Vagina (tissue), 2 donors: ENCODE results near the gene SOWAHA. TPM values are rescaled to one million over a fixed set of nuclear protein-coding genes. Genes with fewer than 3 reads are reported as not detected.

Experiments
- DNase-seq, 2 donors: peaks; one replicate each; pipeline ENCODE4 v3.0.0-alpha.2; 2017; ENCODE audit errors: extremely low spot score in 2 of 2
- H3K27ac ChIP-seq: fragments of 200-600 bp; sonication (generic); one replicate; pipeline ENCODE4 v1.5.1; 2019
- H3K27me3 ChIP-seq: fragments of 200-600 bp; sonication (generic); one replicate; pipeline ENCODE4 v1.5.1; 2019
- H3K36me3 ChIP-seq, 2 donors: fragments of 200-600 bp; sonication (generic); one replicate each; pipeline ENCODE4 v1.5.1; 2017 to 2019
- H3K4me1 ChIP-seq: fragments of 200-600 bp; sonication (generic); one replicate; pipeline ENCODE4 v1.5.1; 2019
- H3K4me3 ChIP-seq, 2 donors: fragments of 200-600 bp; sonication (generic); 1 replicate in 1 of 2; 2 replicates in 1 of 2; pipeline ENCODE4 v1.5.1; 2016 to 2019
- H3K9me3 ChIP-seq: fragments of 200-600 bp; sonication (generic); one replicate; pipeline ENCODE4 v1.5.1; 2019
- CTCF ChIP-seq, 3 experiments: fragments of 450-650 bp in 2 of 3; fragments of 200-600 bp in 1 of 3; sonication (generic) in 1 of 3; IDR thresholded peaks; one replicate each; pipeline ENCODE4 v1.5.1; 2017 to 2019; ENCODE audit warnings: antibody characterized with exemption in 3 of 3, mild to moderate bottlenecking in 2 of 3, moderate library complexity in 2 of 3
- POLR2A ChIP-seq, 2 donors: fragments of 450-650 bp; IDR thresholded peaks; one replicate each; pipeline ENCODE4 v1.6.1; 2017; ENCODE audit warnings: antibody characterized with exemption in 2 of 2, mild to moderate bottlenecking in 2 of 2, moderate library complexity in 2 of 2
- POLR2AphosphoS5 ChIP-seq, 2 donors: sonication (generic); formaldehyde crosslinking; IDR thresholded peaks; one replicate each; pipeline ENCODE4 v1.9.0; 2017; ENCODE audit warnings: antibody characterized with exemption in 2 of 2, mild to moderate bottlenecking in 2 of 2, low read depth in 1 of 2; ENCODE audit not compliant: insufficient read depth in 1 of 2
- intact Hi-C: fragments of 100-400 bp; cut with DNase I; formaldehyde crosslinking; loops from one replicate; pipeline ENCODE4 v1.15.1; 2023
- total RNA-seq: library from RNA; depleted of rRNA; stranded (reverse); fragments of >200 nt; gene quantifications from one replicate; pipeline ENCODE4 v1.2.3, GENCODE V29; 2016

SOWAHA gene
- total RNA-seq, 1 donor from 2014 or later = not detected

- peaks cover 18% of the 10 kb centered on the region for H3K4me1 ChIP-seq
- intact Hi-C loops = no loop called here
Observed at GRCh38 chr5:132817011-132817410, 3.9 kb downstream of the SOWAHA start.

GRCh38 chr5:132819468-132819867, 6.4 kb downstream of the SOWAHA start:
- intact Hi-C loops = no loop called here
- Histone ChIP-seq H3K4me3 (peak overlapping the region in 1 of 2 donors; percentile 17), H3K27me3 (no peaks in the 10 kb centered on the region), H3K4me1 (peaks cover 16% of the 10 kb centered on the region), H3K9me3 (no peaks in the 10 kb centered on the region), H3K36me3 (no peaks in the 10 kb centered on the region), H3K27ac (no peak overlapping the region)
- no peak for DNase-seq
- TF ChIP-seq POLR2A (IDR thresholded peaks at IDR 0.05) (no peak), CTCF (IDR thresholded peaks at IDR 0.05) (no peak), POLR2AphosphoS5 (IDR thresholded peaks at IDR 0.05; ENCODE audit: insufficient read depth in 1 of 2, low read depth in 1 of 2) (no peak)

More at GRCh38 chr5:132817011-132817410, 3.9 kb downstream of the SOWAHA start:
- Histone ChIP-seq H3K9me3 (no peaks in the 10 kb centered on the region), H3K27me3 (peaks cover 4% of the 10 kb centered on the region), H3K36me3 (no peaks in the 10 kb centered on the region), H3K27ac (no peak overlapping the region), H3K4me3 (no peak overlapping the region)
- no peak for DNase-seq
- TF ChIP-seq POLR2A (IDR thresholded peaks at IDR 0.05) (no peak), CTCF (IDR thresholded peaks at IDR 0.05) (no peak), POLR2AphosphoS5 (IDR thresholded peaks at IDR 0.05; ENCODE audit: insufficient read depth in 1 of 2, low read depth in 1 of 2) (no peak)

GRCh38 chr5:132820162-132820754, 7.2 kb downstream of the SOWAHA start:
- Histone ChIP-seq H3K9me3 (no peaks in the 10 kb centered on the region), H3K27ac (no peak overlapping the region), H3K4me1 (peaks cover 16% of the 10 kb centered on the region), H3K4me3 (no peak overlapping the region), H3K36me3 (no peaks in the 10 kb centered on the region), H3K27me3 (no peaks in the 10 kb centered on the region)
- DNase-seq = no peak
- TF ChIP-seq POLR2AphosphoS5 (IDR thresholded peaks at IDR 0.05; ENCODE audit: insufficient read depth in 1 of 2, low read depth in 1 of 2) (no peak), CTCF (IDR thresholded peaks at IDR 0.05) (peak; percentile 88 to 93 (median 92)), POLR2A (IDR thresholded peaks at IDR 0.05) (no peak)
- intact Hi-C loops = no loop called here

- H3K9me3 ChIP-seq = no peaks in the 10 kb centered on the region
- H3K27me3 ChIP-seq = no peaks in the 10 kb centered on the region
- peaks cover 16% of the 10 kb centered on the region for H3K4me1 ChIP-seq
- no peak for TF ChIP-seq CTCF (IDR thresholded peaks at IDR 0.05)
- TF ChIP-seq POLR2AphosphoS5 (IDR thresholded peaks at IDR 0.05; ENCODE audit: insufficient read depth in 1 of 2, low read depth in 1 of 2) = no peak
- TF ChIP-seq POLR2A (IDR thresholded peaks at IDR 0.05) = no peak
- no peak overlapping the region for H3K27ac ChIP-seq
- H3K4me3 ChIP-seq = no peak overlapping the region
- DNase-seq = no peak
- no peaks in the 10 kb centered on the region for H3K36me3 ChIP-seq
- intact Hi-C loops = no loop called here
Observed at GRCh38 chr5:132821350-132821749, 8.2 kb downstream of the SOWAHA start.

- no peak for DNase-seq
- TF ChIP-seq CTCF (IDR thresholded peaks at IDR 0.05) (no peak), POLR2AphosphoS5 (IDR thresholded peaks at IDR 0.05; ENCODE audit: insufficient read depth in 1 of 2, low read depth in 1 of 2) (no peak), POLR2A (IDR thresholded peaks at IDR 0.05) (no peak)
- H3K4me3 ChIP-seq = no peak overlapping the region
- H3K27ac ChIP-seq = no peak overlapping the region
- no peaks in the 10 kb centered on the region for H3K27me3 ChIP-seq
- peaks cover 16% of the 10 kb centered on the region for H3K4me1 ChIP-seq
- no peaks in the 10 kb centered on the region for H3K36me3 ChIP-seq
- no peaks in the 10 kb centered on the region for H3K9me3 ChIP-seq
- intact Hi-C loops = no loop called here
Observed at GRCh38 chr5:132821791-132822190, 8.7 kb downstream of the SOWAHA start.
